ENCODE data around the gene KRABD2.

- TF ChIP-seq CTCF (IDR thresholded peaks at IDR 0.05) (no peak), POLR2A (IDR thresholded peaks at IDR 0.05) (no peak)
These were observed 37.8 kb downstream of the KRABD2 start for GRCh38 chr17:8338753-8339140.
